Measurements from ENCODE around the gene AGAP3.

DNA sequence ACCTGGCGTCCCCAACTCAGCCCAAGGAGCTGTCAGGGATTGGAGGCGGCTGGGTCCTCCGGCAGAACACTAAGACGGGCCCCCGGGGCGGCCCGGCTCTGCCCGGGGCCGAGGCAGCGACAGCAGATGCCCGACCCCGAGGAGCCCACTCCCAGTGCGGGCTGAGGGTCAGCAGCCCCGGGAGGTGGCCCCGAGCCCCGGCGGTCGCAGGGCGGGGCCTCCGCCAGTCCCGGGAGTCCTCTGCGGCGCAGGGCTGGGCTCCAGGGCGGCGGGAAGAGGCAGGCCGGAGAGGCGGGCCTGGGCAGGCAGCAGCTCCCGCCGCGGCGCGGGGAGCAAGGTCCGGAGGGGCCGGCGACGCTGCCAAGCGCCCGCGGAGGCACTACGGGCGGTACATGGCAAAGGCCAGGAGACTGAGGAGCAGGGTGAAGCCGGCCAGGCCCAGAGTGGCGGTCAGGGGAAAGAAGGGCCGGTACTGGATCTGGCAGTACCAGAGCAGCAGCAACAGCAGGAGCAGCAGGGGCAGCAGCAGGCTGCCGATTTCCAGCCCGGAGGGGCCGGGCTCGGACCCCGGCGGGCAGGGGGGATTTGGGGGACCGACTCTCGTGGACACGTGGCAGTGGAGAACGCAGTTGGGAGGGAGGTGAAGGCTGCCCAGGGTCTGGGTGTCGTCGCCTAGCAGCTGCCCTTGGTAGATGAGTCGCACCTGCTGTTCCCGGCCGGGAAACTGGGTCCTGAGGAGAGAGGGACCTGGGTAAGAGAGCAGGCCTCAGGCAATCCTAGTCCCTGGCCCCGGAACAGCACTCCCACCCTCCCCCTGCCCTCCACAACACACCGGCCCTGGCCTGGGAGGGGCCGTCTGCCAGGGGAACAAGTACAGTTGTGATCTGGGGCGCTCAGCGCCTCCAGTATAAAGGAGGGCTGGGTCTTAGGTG, 4.8 kb upstream of the AGAP3 start:
- TF ChIP-seq, protein P1, sequence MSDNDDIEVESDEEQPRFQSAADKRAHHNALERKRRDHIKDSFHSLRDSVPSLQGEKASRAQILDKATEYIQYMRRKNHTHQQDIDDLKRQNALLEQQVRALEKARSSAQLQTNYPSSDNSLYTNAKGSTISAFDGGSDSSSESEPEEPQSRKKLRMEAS (IDR thresholded peaks at IDR 0.05; ENCODE audit: low read depth, low read length): no peak
- TF ChIP-seq, protein P2, sequence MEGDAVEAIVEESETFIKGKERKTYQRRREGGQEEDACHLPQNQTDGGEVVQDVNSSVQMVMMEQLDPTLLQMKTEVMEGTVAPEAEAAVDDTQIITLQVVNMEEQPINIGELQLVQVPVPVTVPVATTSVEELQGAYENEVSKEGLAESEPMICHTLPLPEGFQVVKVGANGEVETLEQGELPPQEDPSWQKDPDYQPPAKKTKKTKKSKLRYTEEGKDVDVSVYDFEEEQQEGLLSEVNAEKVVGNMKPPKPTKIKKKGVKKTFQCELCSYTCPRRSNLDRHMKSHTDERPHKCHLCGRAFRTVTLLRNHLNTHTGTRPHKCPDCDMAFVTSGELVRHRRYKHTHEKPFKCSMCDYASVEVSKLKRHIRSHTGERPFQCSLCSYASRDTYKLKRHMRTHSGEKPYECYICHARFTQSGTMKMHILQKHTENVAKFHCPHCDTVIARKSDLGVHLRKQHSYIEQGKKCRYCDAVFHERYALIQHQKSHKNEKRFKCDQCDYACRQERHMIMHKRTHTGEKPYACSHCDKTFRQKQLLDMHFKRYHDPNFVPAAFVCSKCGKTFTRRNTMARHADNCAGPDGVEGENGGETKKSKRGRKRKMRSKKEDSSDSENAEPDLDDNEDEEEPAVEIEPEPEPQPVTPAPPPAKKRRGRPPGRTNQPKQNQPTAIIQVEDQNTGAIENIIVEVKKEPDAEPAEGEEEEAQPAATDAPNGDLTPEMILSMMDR (IDR thresholded peaks at IDR 0.05; ENCODE audit: low read depth, low read length): no peak
